Activated CD8-positive, alpha-beta memory T cell treated with anti-CD3 and anti-CD28 coated beads, Interleukin-2, amount 10 ng/mL, durations not matched to agents 7 days and 5 days (primary cell): ENCODE measurements around the gene XRCC5. TPM values are rescaled to one million over a fixed set of nuclear protein-coding genes. Genes with fewer than 3 reads are reported as not detected.
"Not testable (repeated sequence)": the region's sequence is repeated elsewhere in the genome, so short reads cannot be mapped to it uniquely, and the experiment has no call there.

Source experiments
- ATAC-seq: fragments of 150-1000 bp; cut with Tn5 transposase; one replicate; pipeline ENCODE4 v1.10.0; 2021; ENCODE audit warnings: moderate library complexity
- CTCF ChIA-PET: fragments of 350-600 bp; sonication (Branson Sonifier 250); formaldehyde crosslinking; loops from one replicate; lab custom pipeline; 2021; ENCODE audit warnings: antibody characterized with exemption; lab: Charles Lee
- DNase-seq: peaks from one replicate; pipeline ENCODE4 v3.0.0-alpha.2; 2020
- H3K27ac Mint-ChIP-seq: one replicate; pipeline ENCODE4 v1.8.0; 2021; ENCODE audit warnings: mild to moderate bottlenecking, mixed read lengths
- H3K27me3 Mint-ChIP-seq: one replicate; pipeline ENCODE4 v1.8.0; 2021; ENCODE audit warnings: mixed read lengths
- H3K36me3 Mint-ChIP-seq: one replicate; pipeline ENCODE4 v1.8.0; 2021; ENCODE audit warnings: mild to moderate bottlenecking, mixed read lengths
- H3K4me1 Mint-ChIP-seq: one replicate; pipeline ENCODE4 v1.8.0; 2021; ENCODE audit warnings: mixed read lengths
- H3K4me3 Mint-ChIP-seq: one replicate; pipeline ENCODE4 v1.8.0; 2021; ENCODE audit warnings: mild to moderate bottlenecking, moderate library complexity, mixed read lengths
- H3K9me3 Mint-ChIP-seq: one replicate; pipeline ENCODE4 v1.8.0; 2022; ENCODE audit warnings: low read depth, mixed read lengths
- total RNA-seq, 2 experiments: library from RNA; stranded (reverse); gene quantifications; one replicate each; pipeline ENCODE4 v1.2.3, GENCODE V29; 2021

Gene XRCC5
- total RNA-seq, 2 experiments from 2014 or later: 307 to 424 TPM

GRCh38 chr2:216133397-216133796 lies 24.2 kb downstream of the XRCC5 start:
- H3K36me3 Mint-ChIP-seq: peaks cover 74% of the 10 kb centered on the region
- no peak for ATAC-seq
- DNase-seq: no peak
- H3K27me3 Mint-ChIP-seq: no peaks in the 10 kb centered on the region
- peaks cover 46% of the 10 kb centered on the region for H3K4me1 Mint-ChIP-seq
- no peaks in the 10 kb centered on the region for H3K9me3 Mint-ChIP-seq
- no peak overlapping the region for H3K4me3 Mint-ChIP-seq
- H3K27ac Mint-ChIP-seq: peak overlapping the region; percentile 67
- CTCF ChIA-PET: interaction anchor here (0.7 to 2.1 kb wide), 4 partner anchors 9 to 27 kb away, joined by 3 to 6 read pairs (median 3); no protein-coding TSS in a partner anchor

- no peaks in the 10 kb centered on the region for H3K9me3 Mint-ChIP-seq
- peaks cover 50% of the 10 kb centered on the region for H3K4me1 Mint-ChIP-seq
- no peak overlapping the region for H3K4me3 Mint-ChIP-seq
- H3K27me3 Mint-ChIP-seq: no peaks in the 10 kb centered on the region
- ATAC-seq: no peak
- CTCF ChIA-PET: interaction anchor here (1.8 to 2.1 kb wide), 2 partner anchors 15 to 20 kb away, joined by 5 to 6 read pairs; no protein-coding TSS in a partner anchor
- H3K27ac Mint-ChIP-seq: peak overlapping the region; percentile 57
- no peak for DNase-seq
- peaks cover 79% of the 10 kb centered on the region for H3K36me3 Mint-ChIP-seq
Observed at GRCh38 chr2:216134958-216135541, 25.9 kb downstream of the XRCC5 start.

GRCh38 chr2:216139884-216140283 lies 30.7 kb downstream of the XRCC5 start:
- Mint-ChIP-seq H3K27ac (peak overlapping the region; percentile 26), H3K4me1 (peaks cover 53% of the 10 kb centered on the region), H3K4me3 (no peak overlapping the region), H3K27me3 (no peaks in the 10 kb centered on the region), H3K36me3 (peaks cover 68% of the 10 kb centered on the region), H3K9me3 (no peaks in the 10 kb centered on the region)
- ATAC-seq (peak; percentile 34), DNase-seq (peak; percentile 56)
- CTCF ChIA-PET: interaction anchor here (1.5 to 3.7 kb wide), 5 partner anchors 9 to 106 kb away, joined by 5 to 21 read pairs (median 9); partner anchors contain the start of gene XRCC5

- H3K27ac Mint-ChIP-seq, ATAC-seq, H3K4me3 Mint-ChIP-seq, H3K27me3 Mint-ChIP-seq, DNase-seq, H3K9me3 Mint-ChIP-seq: not testable (repeated sequence)
- peaks cover 44% of the 10 kb centered on the region for H3K4me1 Mint-ChIP-seq
- H3K36me3 Mint-ChIP-seq: peaks cover 57% of the 10 kb centered on the region
- CTCF ChIA-PET: interaction anchor here (1.5 to 3.7 kb wide), 6 partner anchors 10 to 108 kb away, joined by 5 to 21 read pairs (median 9); partner anchors contain the start of gene XRCC5
Observed at GRCh38 chr2:216141516-216141915, 32.4 kb downstream of the XRCC5 start.

DNA sequence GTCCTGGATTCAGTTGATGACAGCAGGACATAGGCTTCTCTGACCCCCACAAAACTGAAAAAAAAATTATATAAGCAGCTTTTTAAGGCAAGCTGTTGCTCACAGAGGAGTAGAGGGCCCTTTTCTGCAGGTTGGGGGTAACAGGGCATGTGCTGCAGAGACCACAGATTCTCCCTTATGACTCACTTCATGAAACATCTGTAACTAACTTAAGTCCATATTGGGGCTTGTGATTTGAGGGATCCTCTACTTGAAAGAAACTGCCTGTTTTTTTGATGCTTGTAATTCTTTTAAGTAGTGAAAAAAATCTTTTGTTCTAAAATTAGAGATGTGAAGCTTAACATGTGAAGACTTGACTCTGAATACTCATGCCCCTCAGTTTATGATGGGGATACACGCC lies 33.4 kb downstream of the XRCC5 start:
- H3K4me3 Mint-ChIP-seq: no peak overlapping the region

DNA sequence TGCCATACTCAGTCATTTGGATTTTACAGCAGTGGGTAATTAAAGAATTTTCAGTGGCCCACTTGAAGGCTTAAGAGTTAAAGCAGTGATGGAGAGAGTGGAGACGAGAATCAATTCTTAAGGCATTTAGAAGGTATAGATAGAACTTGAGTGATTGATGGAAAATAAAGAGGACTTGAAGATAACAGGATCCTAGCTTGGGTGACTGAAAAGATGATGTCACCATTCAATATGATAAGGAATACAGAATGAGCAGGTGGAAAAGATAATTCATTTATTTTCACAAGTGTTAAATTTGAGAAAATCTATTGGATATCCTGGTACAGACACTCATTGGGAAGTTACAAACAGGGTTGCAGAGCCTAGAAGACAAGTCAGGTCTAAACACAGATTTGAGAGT lies 35.2 kb downstream of the XRCC5 start:
- Mint-ChIP-seq H3K27ac (no peak overlapping the region), H3K9me3 (no peaks in the 10 kb centered on the region), H3K4me1 (peaks cover 49% of the 10 kb centered on the region), H3K27me3 (no peaks in the 10 kb centered on the region), H3K36me3 (peaks cover 57% of the 10 kb centered on the region), H3K4me3 (no peak overlapping the region)
- DNase-seq (no peak), ATAC-seq (no peak)
- CTCF ChIA-PET: interaction anchor here (1.3 kb wide), 1 partner anchor 14 kb away, joined by 4 read pairs; no protein-coding TSS in a partner anchor

More for the DNA sequence above, 33.4 kb downstream of the XRCC5 start:
- peak overlapping the region; percentile 61 for H3K27ac Mint-ChIP-seq
- CTCF ChIA-PET: interaction anchor here (0.8 to 3.7 kb wide), 6 partner anchors 11 to 109 kb away, joined by 3 to 21 read pairs (median 6); partner anchors contain the start of gene XRCC5
- peak; percentile 93 for ATAC-seq
- peaks cover 59% of the 10 kb centered on the region for H3K36me3 Mint-ChIP-seq
- DNase-seq: peak; percentile 67
- peaks cover 52% of the 10 kb centered on the region for H3K4me1 Mint-ChIP-seq
- no peaks in the 10 kb centered on the region for H3K9me3 Mint-ChIP-seq
- H3K27me3 Mint-ChIP-seq: no peaks in the 10 kb centered on the region

GRCh38 chr2:216144857-216145256 lies 35.7 kb downstream of the XRCC5 start:
- CTCF ChIA-PET: interaction anchor here (0.7 to 1.3 kb wide), 2 partner anchors 8 to 14 kb away, joined by 3 to 4 read pairs; no protein-coding TSS in a partner anchor

GRCh38 chr2:216146573-216146972 lies 37.4 kb downstream of the XRCC5 start:
- Mint-ChIP-seq H3K4me3 (no peak overlapping the region), H3K36me3 (peaks cover 55% of the 10 kb centered on the region), H3K4me1 (peaks cover 41% of the 10 kb centered on the region), H3K27ac (peak overlapping the region; percentile 61), H3K9me3 (no peaks in the 10 kb centered on the region), H3K27me3 (no peaks in the 10 kb centered on the region)
- DNase-seq (no peak), ATAC-seq (no peak)
- CTCF ChIA-PET: interaction anchor here (0.9 kb wide), 1 partner anchor 9 kb away, joined by 3 read pairs; no protein-coding TSS in a partner anchor

More at GRCh38 chr2:216144857-216145256, 35.7 kb downstream of the XRCC5 start:
- no peak for DNase-seq
- H3K4me3 Mint-ChIP-seq: no peak overlapping the region
- peaks cover 57% of the 10 kb centered on the region for H3K36me3 Mint-ChIP-seq
- ATAC-seq: no peak
- H3K27ac Mint-ChIP-seq: no peak overlapping the region
- no peaks in the 10 kb centered on the region for H3K27me3 Mint-ChIP-seq
- H3K4me1 Mint-ChIP-seq: peaks cover 50% of the 10 kb centered on the region
- H3K9me3 Mint-ChIP-seq: no peaks in the 10 kb centered on the region

GRCh38 chr2:216147172-216148131 lies 38.3 kb downstream of the XRCC5 start:
- Mint-ChIP-seq H3K27ac (peak overlapping the region; percentile 63), H3K9me3 (no peaks in the 10 kb centered on the region), H3K4me1 (peaks cover 38% of the 10 kb centered on the region), H3K36me3 (peaks cover 56% of the 10 kb centered on the region), H3K27me3 (no peaks in the 10 kb centered on the region), H3K4me3 (no peak overlapping the region)
- CTCF ChIA-PET: interaction anchor here (0.9 to 1.4 kb wide), 2 partner anchors 9 to 12 kb away, joined by 3 to 4 read pairs; no protein-coding TSS in a partner anchor
- DNase-seq (no peak), ATAC-seq (no peak)

DNA sequence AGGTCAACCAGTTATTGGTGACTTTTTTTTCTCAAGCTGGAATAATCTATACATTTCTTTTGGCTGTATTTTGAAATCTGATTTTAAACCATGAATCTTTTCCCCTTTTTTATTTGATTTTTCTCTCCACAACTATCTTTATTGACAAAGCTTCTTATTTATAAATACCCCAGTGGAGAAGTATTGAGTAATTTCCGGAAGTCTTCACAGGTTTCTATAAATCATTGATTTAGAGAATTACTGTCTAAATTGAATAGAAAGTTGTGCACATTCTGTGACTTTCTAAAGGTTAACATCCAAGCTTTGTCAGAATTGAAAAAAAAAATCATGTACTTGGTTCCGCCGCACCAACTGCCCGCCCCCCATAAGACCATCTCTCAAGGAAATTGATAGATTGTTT lies 39.8 kb downstream of the XRCC5 start:
- CTCF ChIA-PET: interaction anchor here (1.6 kb wide), 1 partner anchor 35 kb away, joined by 4 read pairs; no protein-coding TSS in a partner anchor
- no peaks in the 10 kb centered on the region for H3K9me3 Mint-ChIP-seq

GRCh38 chr2:216149741-216150140 lies 40.6 kb downstream of the XRCC5 start:
- DNase-seq (no peak), ATAC-seq (no peak)
- H3K36me3 Mint-ChIP-seq: peaks cover 65% of the 10 kb centered on the region
- no peak overlapping the region for H3K4me3 Mint-ChIP-seq
- H3K27me3 Mint-ChIP-seq: no peaks in the 10 kb centered on the region
- no peak overlapping the region for H3K27ac Mint-ChIP-seq
- no peaks in the 10 kb centered on the region for H3K9me3 Mint-ChIP-seq
- CTCF ChIA-PET: interaction anchor here (1.6 kb wide), 1 partner anchor 34 kb away, joined by 4 read pairs; no protein-coding TSS in a partner anchor
- peaks cover 38% of the 10 kb centered on the region for H3K4me1 Mint-ChIP-seq

More for the DNA sequence above, 39.8 kb downstream of the XRCC5 start:
- Mint-ChIP-seq H3K4me1 (peaks cover 38% of the 10 kb centered on the region), H3K36me3 (peaks cover 59% of the 10 kb centered on the region), H3K27ac (no peak overlapping the region), H3K27me3 (no peaks in the 10 kb centered on the region), H3K4me3 (no peak overlapping the region)
- no peak for ATAC-seq
- no peak for DNase-seq

GRCh38 chr2:216151313-216152025 lies 42.3 kb downstream of the XRCC5 start:
- DNase-seq (no peak), ATAC-seq (no peak)
- no peaks in the 10 kb centered on the region for H3K27me3 Mint-ChIP-seq
- H3K9me3 Mint-ChIP-seq: no peaks in the 10 kb centered on the region
- H3K4me3 Mint-ChIP-seq: no peak overlapping the region
- CTCF ChIA-PET: no interaction called here
- peaks cover 78% of the 10 kb centered on the region for H3K36me3 Mint-ChIP-seq
- H3K27ac Mint-ChIP-seq: no peak overlapping the region
- H3K4me1 Mint-ChIP-seq: peaks cover 37% of the 10 kb centered on the region
